ENCODE data around the gene TRIM71.

DNA sequence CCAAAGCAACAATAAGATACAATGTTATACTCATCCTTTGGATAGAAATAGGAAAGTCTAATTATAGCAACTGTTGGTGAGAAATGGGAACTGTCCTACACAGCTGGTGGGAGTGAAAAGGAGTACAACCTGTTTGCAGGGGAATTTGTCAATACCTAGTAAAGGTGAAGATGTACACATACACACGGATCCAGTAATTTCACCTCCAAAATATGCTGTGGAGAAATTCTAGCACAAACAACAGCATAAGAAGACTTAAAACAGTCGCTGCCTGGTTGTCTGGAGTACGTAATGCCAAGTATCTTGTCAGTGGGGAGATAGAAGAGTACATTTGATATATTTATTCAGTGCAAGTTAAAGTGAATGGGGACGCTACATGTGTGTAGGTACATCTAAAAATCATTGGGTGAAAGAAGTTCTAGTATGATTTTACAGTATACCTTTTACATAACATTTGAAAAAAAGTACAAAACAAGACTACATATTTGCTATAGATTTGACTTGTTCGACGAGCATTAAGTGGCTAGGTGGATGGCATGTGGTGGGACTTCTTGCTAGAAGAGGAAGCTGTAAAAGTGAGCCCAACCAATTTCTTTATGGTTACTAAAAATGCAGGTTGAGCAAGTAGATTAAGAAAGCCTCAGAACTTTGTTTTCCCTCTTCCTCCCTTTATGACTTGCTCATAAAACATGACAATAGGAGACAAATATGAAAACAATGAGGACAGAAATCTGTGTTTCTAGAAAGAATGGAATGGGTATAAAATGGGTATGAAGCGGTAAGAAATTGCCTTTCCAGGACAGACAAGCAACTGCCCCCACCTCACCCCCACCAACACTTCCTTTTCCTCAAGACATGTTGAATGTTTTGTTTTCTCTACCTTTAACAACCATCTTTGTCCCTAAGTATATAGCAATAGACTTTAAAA lies 83.5 kb downstream of the TRIM71 start:
- TF ChIP-seq RERE (CRISPR knock-in tag; IDR thresholded peaks at IDR 0.05; ENCODE audit: low read depth), result no peak
- TF ChIP-seq ZNF230 (CRISPR knock-in tag; IDR thresholded peaks at IDR 0.05), result no peak
- TF ChIP-seq, protein P1, sequence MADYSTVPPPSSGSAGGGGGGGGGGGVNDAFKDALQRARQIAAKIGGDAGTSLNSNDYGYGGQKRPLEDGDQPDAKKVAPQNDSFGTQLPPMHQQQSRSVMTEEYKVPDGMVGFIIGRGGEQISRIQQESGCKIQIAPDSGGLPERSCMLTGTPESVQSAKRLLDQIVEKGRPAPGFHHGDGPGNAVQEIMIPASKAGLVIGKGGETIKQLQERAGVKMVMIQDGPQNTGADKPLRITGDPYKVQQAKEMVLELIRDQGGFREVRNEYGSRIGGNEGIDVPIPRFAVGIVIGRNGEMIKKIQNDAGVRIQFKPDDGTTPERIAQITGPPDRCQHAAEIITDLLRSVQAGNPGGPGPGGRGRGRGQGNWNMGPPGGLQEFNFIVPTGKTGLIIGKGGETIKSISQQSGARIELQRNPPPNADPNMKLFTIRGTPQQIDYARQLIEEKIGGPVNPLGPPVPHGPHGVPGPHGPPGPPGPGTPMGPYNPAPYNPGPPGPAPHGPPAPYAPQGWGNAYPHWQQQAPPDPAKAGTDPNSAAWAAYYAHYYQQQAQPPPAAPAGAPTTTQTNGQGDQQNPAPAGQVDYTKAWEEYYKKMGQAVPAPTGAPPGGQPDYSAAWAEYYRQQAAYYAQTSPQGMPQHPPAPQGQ (CRISPR knock-in tag; IDR thresholded peaks at IDR 0.05; ENCODE audit: borderline replicate concordance), result no peak
- no peak for TF ChIP-seq TGIF2 (CRISPR knock-in tag; IDR thresholded peaks at IDR 0.05)
- no peak for TF ChIP-seq HDAC6 (IDR thresholded peaks at IDR 0.05; ENCODE audit: low read depth, low read length)
- no peak for TF ChIP-seq ZNF691 (CRISPR knock-in tag; IDR thresholded peaks at IDR 0.05; ENCODE audit: borderline replicate concordance, low read depth)
- no peak for TF ChIP-seq AKAP8 (CRISPR knock-in tag; IDR thresholded peaks at IDR 0.05)

All from HepG2 (cell line).